Kidney glomerular epithelial cell (primary cell): ENCODE measurements around the gene ITIH1.
A peak's percentile ranks its signal among the peaks of the same experiment; 100 is the strongest.
"Not testable (repeated sequence)": the region's sequence is repeated elsewhere in the genome, so short reads cannot be mapped to it uniquely, and the experiment has no call there.

Experiments
- DNase-seq: peaks from one replicate; lab custom pipeline; 2025; lab: John Stamatoyannopoulos, UW

ITIH1 gene, protein sequence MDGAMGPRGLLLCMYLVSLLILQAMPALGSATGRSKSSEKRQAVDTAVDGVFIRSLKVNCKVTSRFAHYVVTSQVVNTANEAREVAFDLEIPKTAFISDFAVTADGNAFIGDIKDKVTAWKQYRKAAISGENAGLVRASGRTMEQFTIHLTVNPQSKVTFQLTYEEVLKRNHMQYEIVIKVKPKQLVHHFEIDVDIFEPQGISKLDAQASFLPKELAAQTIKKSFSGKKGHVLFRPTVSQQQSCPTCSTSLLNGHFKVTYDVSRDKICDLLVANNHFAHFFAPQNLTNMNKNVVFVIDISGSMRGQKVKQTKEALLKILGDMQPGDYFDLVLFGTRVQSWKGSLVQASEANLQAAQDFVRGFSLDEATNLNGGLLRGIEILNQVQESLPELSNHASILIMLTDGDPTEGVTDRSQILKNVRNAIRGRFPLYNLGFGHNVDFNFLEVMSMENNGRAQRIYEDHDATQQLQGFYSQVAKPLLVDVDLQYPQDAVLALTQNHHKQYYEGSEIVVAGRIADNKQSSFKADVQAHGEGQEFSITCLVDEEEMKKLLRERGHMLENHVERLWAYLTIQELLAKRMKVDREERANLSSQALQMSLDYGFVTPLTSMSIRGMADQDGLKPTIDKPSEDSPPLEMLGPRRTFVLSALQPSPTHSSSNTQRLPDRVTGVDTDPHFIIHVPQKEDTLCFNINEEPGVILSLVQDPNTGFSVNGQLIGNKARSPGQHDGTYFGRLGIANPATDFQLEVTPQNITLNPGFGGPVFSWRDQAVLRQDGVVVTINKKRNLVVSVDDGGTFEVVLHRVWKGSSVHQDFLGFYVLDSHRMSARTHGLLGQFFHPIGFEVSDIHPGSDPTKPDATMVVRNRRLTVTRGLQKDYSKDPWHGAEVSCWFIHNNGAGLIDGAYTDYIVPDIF

DNA sequence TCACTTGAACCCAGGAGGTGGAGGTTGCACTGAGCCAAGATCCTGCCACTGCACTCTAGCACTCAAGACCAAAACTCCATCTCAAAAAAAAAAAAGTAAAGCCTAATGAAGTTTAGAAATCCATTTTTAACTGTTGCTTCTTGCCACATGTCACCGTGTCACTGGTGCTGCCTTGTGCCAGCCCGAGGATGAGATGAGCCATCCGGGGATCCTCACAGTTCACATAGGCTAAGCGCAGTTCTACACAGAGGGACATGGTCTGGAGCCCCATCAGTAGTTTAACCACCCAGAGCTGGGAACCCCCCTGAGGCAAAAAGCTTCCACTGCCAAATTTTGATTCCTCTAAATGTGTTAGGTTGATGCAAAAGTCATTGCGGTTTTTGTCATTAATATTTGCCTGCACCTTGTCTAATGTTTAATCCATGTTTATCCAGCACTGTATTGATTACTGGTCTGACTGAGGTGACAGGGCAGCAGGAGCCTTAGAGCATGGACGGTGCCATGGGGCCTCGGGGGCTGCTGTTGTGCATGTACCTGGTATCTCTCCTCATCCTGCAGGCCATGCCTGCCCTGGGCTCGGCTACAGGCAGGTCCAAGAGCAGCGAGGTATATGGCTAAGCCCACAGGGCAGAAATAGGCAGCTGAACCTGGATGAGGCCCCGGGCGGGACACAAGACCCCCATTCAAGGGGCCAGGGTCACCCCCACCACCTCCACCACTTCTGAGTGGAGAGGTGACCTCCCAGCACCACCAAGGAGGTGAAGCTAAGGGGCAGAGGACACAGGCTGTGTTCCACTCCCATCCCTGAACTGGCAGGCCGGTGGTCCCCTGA lies at the start of gene ITIH1:
Gene ITIH1, plus strand, starts transcription at position 473 of the 832 bp plus-strand sequence. Its CDS starts 17 bp downstream, at position 490.
- DNase-seq: no peak

DNA sequence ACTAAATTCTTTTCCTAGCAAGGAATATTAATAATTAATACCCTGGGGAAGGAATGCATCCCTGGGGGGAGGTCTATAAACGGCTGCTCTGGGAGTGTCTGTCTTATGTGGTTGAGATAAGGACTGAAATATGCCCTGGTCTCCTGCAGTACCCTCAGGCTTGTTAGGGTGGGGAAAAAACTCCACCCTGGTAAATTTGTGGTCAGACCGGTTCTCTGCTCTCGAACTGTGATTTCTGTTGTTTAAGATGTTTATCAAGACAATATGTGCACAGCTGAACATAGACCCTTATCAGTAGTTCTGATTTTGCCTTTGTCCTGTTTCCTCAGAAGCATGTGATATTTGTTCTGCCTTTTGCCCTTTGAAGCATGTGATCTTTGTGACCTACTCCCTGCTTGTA lies 48.6 kb upstream of the ITIH1 start:
- DNase-seq: not testable (repeated sequence)

DNA sequence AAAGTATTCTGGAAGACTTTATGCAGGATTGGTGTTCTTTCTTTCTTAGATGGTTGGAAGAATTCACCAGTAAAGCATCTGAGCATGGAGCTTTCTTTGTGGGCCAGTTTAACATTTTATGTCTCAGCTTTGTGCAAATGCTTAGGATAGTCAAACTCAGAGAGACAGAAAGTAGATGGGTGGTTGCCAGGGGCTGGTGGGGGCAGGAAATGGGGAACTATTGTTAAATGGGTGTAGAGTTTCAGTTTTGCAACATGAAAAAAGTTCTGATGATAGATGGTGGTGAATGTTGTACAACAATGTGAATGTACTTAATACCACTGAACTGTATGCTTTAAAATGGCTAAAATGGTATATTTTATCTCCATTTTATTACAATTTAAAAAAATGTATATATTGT lies 46.7 kb upstream of the ITIH1 start:
- DNase-seq: no peak

DNA sequence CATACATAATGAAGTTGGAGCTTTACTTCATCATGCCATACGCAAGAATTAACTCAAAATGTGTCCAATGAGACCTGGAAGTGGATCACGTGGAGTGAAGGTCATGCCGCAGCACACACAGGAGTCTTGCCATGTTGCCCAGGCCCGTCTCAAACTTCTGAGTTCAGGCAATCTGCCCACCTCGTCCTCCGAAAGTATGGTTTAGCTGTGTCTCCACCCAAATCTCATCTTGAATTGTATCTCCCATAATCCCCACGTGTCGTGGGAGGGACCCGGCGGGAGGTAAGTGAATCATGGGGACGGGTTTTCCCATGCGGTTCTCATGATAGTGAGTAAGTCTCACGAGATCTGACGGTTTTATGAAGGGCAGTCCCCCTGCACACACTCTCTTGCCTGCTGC lies 45.8 kb upstream of the ITIH1 start:
- DNase-seq: no peak

DNA sequence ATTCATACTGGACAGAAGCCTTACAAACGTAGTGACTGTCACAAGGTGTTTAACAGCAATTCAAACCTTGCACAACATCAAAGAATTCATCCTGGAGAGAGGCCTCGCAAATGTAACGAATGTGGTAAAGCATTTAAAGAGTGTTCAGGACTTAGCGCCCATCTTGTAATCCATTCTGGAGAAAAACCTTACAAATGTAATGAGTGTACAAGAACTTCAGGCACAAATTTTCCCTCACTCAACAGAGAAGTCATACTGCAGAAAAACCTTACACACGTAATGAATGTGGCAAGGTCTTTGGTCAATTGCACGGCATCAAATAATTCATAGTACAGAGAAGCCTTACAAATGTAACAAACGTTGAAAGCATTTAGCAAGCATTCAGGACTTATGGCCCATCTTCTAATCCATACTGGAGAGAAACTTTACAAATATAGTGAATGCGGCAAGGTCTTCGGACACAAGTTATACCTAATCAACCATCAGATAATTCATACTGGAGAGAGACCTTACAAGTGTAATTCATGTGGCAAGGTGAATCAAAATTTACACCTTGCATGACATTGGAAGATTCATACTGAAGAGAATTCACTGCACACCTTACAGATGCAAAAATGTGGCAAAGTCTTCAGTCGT lies 44.0 kb upstream of the ITIH1 start:
- no peak for DNase-seq

DNA sequence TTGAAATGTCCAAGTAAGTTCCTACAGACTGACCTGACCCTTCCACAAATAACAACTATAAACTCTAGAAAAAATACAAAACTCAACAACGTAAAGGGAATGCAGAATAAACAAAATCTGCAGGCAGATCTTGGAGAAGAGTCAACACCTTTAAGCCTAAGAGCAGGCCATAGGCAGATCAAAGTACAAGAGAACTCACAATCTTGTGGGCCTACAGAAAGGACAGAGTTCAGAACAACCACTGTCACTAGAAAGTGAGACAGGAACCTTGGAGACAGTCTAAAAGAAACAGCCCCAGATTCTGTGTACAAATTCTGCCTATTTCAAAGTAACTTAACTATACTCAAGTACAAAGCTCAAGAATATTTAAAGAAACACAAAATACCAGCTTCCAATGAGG lies 37.7 kb upstream of the ITIH1 start:
- DNase-seq: no peak

DNA sequence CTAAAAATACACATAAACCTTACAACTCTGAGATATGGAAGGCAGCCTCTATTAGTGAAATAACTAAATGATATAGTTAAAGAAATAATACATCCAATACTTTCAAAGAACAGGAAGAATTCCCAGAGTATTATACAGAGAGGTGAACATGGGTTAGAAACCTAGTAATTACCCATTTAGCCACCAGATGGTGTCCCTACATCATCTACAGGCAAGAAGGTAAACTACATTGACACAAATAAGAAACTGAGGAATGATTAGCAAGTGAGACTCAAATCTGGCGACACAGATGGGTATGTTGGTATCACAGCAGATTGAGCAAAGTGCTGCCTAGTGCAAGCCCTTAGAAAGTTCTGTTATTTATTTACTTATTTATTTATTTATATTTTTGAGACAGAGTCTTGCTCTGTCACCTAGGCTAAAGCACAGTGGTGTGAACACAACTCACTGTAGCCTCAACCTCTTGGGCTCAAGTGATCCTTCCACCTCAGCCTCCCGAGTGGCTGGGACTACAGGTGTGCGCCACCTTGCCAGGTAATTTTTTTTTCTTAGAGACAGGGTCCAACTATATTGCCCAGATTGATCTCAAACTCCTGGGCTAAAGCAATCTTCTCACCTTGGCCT lies 34.9 kb upstream of the ITIH1 start:
- peak; percentile 12 for DNase-seq

DNA sequence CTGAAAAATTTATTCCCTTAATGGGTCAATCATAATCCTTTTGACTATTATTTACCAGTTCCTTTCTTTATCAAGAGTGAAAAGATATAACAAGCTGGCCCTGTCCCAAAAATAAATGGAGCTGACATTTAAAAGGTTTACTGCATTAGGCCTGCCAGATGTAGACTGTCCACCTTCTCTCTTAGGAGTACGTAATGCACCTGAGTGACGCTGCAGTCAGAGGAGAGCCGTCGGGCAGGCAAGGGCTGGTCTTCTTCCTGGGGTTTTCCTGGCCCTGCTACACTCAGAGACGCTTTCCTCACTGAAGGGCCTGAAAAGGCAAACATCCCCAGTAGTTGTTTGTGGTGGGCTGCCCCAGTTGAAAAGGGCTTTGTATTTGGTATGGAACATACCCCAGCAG lies 34.2 kb upstream of the ITIH1 start:
- DNase-seq: no peak

DNA sequence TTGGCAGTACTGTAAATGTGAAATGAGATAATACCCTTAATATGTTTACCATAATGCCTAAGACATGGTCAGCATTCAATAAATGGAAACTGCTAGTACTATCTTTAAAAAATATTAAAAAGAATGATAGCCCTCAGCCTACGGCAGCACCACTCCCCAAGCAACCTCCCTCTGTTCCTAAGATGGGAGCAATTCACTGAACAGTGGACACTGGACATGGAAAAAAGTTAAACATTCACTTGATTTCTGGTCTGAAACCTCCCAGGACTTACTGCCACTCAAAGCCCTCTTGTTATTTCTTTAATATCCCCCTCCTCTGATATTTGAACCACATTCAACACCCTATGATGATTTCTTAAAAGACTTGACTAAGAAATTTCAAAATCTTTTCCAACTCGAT lies 33.7 kb upstream of the ITIH1 start:
- no peak for DNase-seq

DNA sequence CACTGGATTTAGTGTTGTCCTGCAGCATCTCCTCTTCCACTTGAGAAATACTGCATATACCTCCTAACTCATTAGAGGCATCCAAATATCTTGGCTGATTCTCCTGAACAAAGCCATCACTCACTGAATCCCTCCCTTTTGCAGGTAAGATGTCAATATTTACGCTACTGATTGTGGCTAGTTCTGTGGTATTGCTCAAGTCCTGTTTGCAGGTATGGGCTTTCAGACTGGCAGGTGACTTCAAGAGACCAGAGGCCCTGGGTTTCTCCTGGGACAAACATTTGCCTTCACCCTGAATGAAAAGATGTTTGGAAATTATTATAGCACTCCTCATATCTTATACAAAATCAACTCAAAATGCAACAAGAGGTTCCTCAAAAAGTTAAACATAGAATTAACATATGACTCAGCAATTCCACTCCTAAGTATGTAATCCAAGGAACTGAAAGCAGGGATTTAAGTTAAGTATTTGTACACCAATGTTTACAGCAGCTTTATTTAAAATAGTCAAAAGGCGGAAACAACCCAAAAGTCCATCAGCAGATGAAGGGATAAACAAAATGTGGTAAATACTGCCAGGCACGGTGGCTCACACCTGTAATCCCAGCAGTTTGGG lies 25.2 kb upstream of the ITIH1 start:
- no peak for DNase-seq

DNA sequence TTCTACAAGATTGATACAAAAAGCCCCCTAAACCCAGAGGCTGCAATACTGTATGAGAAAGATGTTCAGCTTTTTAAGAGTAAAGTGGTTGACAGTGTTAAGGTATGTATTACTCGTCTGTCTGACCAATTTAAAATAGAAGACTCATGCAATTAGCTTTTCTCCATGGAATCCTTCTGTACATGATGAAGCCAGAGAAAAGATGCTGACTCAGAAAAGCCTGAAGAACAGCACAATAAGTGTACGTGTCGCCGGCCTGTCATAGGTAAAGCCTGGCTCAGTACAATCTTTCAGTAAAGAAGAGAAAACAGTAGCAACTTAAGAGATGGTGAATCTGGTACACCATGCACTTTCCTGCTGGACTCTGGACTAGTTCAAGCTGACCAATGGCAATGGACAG lies 23.0 kb upstream of the ITIH1 start:
- no peak for DNase-seq

DNA sequence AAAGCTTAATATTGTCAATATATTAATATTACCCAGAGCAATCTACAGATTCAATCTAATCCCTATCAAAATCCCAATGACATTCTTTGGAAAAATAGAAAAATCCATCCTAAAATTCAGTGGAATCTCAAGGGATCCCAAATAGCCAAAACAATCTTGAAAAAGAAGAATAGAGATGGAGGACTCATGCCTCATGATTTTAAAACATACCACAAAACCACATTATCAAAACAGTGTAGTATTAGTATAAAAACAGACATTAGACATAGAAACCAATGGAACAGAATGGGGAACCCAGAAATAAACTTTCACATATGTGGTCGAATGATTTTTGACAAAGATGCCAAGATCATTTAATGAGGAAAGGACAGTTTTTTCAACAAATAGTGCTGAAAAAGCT lies 21.3 kb upstream of the ITIH1 start:
- DNase-seq: no peak

DNA sequence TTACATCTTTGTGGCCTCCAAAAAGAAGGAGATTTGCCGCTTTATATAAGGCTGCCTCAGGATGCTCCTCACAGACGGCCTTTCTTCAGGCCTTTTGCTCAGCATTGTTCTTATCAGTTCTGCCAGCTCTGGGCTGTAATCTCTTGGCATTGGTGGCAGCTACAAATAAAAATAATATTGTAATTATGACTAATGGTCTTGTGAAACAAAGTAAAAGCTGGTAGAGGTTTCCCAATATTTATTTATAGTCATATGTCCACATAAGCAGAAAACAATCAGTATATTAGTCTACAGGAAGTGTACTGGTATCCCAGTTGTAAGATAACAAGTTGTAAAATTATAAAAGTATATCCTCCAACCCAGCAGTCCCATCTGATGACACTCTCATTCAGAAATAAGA lies 13.9 kb upstream of the ITIH1 start:
- DNase-seq: no peak

DNA sequence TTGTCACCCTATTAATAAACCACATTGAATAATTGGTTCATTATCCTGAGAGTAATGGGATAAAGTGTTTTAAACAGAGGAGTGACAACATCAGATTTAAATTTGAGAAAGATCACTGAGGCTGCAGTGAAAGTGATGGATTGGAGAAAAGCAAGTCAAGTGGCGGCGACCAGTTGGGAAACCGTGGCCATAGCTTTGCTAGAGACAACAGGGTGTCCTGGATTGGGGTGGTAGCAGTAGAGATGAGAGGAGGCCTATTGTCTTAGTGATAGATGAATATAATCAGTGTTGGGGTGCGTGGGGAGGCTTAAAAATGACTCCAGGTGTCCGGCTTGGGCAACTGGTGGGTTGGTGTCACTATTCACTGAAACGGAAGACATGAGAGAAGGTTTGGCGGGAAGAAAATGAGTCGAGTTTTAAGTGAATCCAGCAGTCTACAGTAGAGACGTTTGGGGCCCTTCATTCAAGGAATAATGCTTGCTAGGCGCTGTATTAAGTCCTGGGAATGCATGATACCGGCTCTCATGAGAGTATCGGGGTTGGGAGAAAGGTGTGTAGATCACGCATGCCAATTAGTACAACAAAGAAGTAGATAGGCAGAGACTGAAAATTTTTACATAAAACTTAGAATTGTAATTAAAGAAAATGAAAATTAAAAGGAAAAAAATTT lies 7.5 kb upstream of the ITIH1 start:
- peak; percentile 49 for DNase-seq

DNA sequence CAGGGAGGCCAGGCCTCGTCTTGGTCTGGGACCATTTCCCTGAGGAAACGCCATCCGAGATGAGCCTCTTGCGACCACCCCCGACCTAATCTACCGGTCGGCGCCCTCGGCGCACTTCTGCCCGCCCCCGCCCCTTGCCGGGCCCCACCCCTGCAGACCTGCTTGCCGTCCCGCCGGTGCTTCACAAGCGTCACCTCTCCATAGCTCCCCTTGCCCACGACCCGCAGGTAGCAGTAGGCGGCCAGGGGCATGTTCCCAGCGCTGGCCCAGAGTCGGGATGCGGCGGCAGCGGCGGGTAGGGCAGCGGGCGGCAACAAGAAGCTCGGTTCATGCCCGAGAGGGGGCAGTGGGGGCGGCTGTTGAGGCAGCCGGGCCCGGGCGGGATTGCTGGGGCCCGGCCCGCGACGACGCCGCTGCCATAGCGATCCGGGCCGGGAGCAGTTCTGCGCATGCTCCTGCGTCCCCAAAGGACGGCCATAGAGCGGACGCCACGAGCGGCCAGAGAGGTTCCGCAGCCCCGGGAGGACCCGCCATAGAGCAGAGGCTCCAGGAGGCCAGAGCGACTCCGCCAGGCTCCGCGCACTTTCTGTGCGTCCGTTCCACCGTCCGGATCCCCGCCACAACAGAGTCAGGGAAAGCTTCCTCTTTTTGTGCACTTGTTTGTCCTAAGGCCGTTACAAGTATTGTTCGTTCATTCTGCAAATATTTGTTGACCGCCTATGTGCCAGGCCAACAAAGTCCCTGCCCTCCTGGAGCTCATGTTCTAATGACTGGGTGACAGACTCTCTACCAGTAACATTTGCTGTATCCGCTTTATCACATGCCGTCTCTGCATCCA lies 6.7 kb upstream of the ITIH1 start, which contains the start of gene NEK4:
Gene NEK4, minus strand, starts transcription at position 445 of the 838 bp plus-strand sequence. Its CDS starts 194 bp downstream, at position 251.
- DNase-seq: peak; percentile 77

DNA sequence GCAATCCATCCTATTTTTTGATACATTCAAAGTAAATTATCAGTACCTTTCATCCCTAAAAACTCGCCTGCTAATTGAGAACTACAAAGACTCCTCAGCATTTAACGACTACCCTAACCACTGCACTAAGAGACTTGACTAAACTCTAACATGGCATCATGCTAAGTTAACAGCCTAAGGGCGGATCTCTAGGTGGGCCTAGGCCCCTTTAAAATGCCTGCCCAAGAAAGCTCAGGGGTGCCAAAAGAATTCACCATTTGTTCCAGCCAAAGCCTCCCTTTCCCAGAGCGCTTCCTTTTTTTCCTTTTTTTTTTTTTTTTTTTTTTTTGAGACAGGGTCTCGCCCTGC lies 6.1 kb upstream of the ITIH1 start:
- no peak for DNase-seq

DNA sequence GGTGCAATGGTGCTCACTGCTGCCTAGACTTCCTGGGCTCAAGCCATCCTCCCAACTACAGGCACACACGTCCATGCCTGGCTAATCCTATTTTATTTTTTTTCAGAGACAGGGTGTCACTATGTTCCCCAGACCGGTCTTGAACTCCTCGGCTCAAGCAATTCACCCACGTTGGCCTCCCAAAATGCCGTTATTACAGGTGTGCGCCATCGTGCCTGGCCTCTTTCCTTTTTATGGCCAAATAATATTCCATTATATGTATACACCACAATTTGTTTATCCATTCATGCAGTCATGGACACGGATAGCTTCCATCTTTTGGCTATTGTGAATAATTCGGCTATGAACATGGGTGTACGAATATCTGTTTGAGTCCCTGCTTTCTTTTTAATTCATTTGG lies 5.7 kb upstream of the ITIH1 start:
- no peak for DNase-seq

DNA sequence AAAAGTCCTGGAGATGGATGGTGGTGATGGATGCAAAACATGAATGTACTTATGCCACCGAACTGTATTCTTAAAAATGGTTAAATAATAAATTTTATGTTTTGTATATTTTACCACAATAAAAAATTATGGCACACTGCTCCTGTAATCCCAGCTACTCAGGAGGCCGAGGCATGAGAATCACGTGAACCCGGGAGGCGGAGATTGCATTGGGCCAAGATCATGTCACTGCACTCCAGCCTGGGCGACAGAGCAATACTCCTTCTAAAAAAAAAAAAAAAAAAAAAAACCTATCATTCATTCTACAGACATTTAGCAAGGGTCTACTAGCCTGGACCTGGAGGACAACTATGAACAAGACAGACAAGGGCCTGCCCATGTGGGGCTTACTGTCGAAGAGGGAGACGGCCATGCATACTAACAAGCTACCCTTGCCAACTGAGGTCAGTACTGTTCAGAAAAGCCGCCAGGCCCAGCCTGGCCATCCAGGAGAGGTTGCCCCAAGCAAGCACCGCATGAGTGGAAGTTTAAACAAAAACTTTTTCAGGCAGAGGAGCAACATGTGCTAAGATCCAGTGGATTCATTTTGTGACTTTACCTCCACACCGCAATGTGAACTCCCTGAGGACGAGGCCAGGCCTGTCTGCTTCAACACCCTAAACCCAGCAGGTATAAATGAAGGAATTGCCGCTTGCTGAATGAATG lies 3.9 kb upstream of the ITIH1 start:
- no peak for DNase-seq
